Pons (tissue), 1 donor: ENCODE data around the gene CDK5R2.
"Not testable (repeated sequence)": the region's sequence is repeated elsewhere in the genome, so short reads cannot be mapped to it uniquely, and the experiment has no call there.

ENCODE experiments used
- DNase-seq: peaks from one replicate; pipeline ENCODE4 v3.0.0-alpha.2; 2016; ENCODE audit warnings: low spot score

CDK5R2 gene

DNA sequence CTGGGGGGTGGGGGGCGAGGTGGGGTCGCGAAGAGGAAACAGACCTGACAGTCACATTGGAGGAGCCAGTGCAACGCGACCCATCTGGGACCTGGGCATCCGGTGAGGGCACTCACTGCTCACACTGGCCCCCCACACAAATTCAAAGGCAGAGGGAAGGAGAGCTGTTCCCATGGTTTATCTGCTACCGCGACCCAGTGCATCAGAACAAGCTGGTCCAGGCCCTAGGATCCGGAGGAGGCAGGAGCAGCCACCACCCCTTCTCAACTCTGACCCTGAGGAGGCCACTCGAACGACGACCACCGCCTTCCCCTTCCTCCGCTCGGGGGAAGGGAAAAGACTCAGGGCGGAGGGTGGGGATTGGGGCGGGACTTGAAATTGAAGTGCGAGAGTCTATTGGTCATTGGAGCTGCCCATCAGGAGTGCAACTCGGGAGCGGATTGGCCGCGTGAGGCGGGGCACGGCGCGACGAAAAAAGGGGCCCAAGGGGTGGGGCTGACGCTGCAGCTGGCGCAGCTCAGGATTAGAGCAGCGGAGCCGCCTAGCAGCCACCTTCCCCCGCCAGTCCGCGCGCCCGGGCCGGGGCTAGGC is at the start of gene CDK5R2:
Gene CDK5R2, plus strand, starts transcription at position 526 of the 591 bp plus-strand sequence. CDS start 155 bp downstream, outside the sequence.
- peak; percentile 57 for DNase-seq

DNA sequence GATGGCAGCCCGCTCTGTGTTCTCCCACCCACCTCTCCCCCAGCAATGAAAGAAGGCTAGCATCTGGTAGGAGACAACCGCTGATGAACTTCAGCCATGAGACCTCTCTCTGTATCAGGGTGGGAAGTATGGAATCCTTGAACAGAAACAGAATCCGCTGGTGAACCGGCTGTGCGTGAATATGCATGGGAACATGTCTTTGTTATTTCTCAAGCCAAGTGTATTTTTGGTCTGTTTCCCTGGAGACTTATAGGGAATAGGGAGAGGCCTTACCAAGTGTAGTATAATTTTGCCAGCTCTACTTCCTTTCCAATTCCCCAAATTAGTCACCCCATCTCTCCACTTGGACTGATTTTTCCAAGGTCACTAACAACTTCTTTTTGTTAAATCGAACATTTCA is 48.7 kb upstream of the CDK5R2 start:
- no peak for DNase-seq

DNA sequence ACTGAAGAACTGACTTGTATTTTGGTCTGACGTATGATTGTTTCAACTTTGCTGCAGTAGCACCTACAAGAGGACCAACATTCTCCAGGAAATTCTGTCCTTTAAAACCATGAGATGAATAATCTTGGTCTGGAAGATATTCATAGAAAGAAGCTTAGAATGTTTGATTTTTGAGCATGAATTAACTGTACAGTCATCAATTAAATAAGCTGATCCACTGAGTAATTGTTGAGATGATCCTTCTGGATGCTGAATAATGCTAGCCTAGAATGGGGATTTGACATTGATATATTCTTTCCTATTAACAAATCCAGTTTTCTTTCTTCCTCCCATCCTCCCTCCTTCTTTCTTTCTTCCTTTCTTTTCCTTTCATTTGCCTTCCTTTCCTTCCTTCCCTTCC is 39.0 kb upstream of the CDK5R2 start:
- no peak for DNase-seq

DNA sequence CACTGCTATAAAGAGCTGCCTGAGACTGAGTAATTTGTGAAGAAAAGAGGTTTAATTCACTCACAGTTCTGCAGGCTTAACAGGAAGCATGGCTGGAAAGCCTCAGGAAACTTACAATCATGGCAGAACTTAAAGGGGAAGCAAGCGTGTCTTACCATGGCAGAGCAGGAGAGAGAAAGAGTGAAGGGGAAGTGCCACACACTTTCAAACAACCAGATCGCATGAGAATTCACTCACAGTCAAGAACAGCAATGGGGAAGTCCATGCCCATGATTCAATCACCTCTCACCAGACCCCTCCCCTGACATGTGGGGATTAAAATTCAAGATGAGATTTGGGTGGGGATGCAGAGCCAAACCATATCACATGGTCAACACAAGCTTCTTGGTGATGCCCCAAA is 34.7 kb upstream of the CDK5R2 start:
- no peak for DNase-seq

DNA sequence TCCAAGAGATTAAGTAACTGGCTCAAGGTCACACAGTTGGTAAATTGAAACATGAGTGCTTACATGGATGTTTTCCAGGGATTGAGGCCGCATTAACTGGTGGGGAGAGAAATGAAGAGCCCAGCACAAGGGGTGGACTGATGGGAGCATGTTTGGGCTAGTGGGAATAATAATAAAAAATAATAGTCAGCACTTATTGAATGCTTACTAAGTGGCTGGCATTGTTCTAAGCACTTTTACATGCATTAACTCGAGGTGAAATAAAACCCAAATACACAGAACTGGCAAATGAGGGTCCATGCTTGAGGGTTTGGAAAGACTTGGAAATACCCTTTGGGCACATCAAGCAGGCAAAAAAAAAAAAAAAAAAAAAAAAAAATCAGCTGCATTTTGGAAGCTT is 34.0 kb upstream of the CDK5R2 start:
- DNase-seq: no peak

DNA sequence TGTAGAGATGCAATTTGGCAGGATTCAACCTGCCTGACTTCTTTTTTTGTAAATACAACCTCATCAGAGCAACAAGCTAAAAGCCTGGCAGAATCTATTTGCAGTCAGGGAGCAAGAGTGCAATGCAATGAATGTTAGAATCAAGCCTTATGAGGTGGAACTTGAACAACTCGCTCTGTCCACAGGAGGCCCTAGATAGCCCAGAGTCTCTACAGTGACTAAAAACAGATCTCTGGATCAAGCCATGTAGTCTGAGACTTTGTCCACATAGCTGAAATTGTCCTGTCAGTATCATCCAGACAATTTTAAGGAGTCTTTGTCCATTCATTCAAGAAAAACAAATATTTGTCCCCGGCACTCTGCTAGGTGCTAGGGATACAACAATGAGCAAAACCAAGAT is 32.0 kb upstream of the CDK5R2 start:
- DNase-seq: no peak

DNA sequence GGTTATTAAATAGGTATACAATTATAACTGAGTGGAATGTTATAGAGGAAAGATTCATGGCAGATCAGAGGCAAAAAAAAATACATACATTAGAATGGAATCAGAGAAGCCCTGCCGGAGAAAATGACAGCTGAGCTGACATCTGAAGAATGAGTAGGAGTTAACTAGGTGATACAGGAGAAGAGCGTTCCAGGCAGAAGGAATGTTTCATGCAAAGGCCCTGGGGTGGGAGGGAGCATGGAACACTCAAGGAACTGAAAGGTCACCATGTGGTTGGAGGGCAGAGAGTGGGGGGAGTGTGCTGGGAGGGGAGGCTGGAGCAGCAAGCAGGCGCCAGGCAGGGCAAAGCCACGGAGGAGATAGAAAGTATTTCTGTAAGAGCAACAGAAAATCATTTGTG is 31.6 kb upstream of the CDK5R2 start:
- no peak for DNase-seq

DNA sequence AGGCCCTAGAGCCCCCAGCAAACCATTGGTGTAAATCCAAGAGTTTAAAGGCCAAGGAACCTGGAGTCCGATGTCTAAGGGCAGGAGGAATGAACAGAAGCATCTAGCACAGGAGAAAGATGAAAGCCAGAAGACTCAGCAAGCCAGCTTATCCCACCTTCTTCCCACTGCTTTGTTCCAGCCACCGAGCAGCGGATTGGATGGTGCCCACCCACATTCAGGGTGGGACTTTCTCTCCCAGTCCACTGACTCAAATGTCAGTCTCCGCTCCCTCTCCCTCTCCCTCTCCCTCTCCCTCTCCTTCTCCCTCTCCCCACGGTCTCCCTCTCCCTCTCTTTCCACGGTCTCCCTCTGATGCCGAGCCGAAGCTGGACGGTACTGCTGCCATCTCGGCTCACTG is 29.0 kb upstream of the CDK5R2 start:
- DNase-seq: not testable (repeated sequence)

DNA sequence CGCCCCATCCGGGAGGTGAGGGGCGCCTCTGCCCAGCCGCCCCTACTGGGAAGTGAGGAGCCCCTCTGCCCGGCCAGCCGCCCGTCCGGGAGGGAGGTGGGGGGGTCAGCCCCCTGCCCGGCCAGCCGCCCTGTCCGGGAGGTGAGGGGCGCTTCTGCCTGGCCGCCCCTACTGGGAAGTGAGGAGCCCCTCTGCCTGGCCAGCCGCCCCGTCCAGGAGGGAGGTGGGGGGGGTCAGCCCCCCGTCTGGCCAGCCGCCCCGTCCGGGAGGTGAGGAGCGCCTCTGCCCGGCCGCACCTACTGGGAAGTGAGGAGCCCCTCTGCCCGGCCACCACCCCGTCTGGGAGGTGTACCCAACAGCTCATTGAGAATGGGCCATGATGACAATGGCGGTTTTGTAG is 27.7 kb upstream of the CDK5R2 start:
- DNase-seq: not testable (repeated sequence)

DNA sequence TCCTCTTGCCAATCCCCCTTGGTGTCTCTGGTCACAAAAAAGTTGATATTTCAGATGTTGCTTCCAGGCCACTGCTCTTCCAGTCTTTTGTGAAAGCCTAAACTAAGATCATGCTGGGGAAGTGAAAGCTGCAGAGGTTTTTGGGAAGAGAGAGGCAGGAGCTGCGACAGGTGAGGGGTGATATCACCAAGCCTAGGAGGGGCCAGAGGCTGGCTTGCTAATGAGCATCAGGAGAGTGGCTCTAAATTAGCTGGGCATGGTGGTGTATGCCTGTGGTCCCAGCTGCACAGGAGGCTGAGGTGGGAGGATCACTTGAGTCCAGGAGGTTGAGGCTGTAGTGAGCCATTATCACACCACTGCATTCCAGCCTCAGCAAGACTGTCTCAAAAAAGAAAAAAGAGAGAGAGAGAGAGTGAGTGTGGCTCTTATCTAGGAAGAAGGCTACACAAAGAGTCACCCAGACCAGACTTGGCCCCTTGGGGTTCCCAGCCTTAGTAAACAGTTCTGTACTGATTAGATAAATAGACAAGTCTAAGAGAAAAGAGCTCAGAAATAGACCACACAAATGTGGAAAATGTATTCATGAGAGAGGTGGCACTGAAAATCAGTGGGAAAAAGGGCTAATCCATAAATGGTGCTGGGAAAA is 14.6 kb upstream of the CDK5R2 start:
- no peak for DNase-seq

DNA sequence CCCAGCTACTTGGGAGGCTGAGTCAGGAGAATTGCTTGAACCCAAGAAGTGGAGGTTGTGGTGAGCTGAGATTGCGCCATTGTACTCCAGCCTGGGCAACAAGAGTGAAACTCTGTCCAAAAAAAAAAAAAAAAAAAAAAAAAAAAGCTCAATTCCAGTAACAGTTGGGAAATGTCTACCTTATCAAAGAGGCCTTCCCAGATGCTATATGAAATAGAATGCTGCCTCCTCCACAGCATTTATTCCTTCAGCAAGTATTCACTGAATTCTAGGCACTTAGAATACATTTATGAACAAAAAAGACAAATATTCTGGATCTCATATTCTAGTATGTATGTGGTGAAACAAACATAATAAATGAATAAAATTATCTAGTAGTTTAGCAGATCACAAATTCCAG is 12.8 kb upstream of the CDK5R2 start:
- no peak for DNase-seq

DNA sequence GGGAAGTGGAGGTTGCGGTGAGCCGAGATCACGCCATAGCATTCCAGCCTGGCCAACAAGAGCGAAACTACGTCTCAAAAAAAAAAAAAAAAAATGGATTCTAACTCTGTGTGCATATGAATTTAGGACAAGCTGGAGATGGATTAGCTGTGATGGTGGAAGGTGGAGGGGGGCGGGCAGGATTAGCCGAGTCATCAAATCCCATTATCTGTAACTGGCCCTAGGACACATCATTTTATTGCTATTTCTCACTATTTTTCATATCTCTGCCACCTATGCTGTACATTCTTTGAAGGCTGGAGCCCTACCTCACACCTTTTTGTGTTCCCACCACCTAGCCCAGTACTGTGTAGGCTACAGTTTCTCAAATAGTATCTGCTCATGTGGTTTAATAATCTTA is 7.3 kb upstream of the CDK5R2 start:
- DNase-seq: no peak

DNA sequence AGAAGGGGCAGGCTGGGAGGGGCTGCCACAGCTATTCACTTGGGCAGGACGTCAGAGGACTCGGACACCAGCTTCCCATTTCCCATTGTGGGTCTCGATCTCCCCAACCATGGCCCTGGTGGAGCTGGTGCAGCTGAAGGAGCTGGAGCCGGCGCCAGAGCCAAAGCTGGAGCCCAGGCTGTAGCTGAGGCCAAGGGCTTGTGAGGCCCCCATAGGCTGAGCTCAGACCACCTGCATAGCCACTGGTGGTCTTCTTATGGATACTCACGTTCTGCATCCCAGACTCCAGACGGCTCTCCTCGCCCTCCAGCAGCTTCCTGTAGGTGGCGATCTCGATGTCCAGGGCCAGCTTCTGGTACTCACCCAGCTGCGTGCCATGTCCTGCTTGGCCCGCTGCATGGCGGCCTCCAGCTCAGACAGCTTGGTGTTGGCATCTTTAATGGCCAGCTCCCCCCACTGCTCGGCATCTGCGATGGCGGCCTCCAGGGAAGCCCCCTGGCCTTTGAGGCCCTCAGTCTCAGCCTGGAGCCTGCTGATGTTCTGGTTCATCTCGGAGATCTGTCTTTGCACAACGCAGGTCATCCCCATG is 6.0 kb upstream of the CDK5R2 start:
- no peak for DNase-seq

DNA sequence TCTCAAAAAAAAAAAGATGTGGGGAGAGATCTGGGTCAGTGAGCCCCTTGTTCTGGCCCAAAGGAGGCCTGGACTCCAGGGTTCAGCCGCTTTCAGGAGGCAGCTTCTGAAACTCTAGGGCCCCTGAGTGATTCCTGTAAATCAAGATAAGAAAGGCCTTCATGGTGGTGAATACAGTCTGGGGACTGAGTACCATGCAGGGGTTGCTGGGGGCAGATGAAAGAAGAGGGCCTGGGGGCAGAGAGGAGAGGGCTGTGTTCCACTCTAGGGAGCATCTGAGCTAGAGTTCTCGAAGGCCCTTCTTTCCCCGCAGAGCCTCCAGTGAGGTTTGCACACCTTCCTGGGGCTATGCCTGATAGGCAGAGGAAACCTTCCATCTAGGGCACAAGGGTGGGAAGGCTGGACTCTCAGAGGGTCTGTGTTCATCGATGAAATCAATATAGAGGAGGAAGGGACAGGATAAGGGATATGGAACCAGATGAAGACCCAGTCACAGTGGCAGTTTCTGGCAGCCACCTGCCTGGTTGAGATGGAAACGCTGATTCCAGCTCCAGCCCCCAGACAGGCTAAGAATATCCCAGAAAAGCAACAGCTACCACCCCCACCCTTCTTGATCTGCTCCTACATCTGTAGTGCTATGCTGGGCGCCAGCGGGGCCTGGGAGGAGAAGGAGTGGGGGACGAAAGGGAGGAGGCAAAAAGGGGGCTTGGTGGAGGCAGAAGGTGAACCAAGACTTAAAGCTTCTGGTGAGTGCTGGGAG is 4.7 kb upstream of the CDK5R2 start:
- no peak for DNase-seq

DNA sequence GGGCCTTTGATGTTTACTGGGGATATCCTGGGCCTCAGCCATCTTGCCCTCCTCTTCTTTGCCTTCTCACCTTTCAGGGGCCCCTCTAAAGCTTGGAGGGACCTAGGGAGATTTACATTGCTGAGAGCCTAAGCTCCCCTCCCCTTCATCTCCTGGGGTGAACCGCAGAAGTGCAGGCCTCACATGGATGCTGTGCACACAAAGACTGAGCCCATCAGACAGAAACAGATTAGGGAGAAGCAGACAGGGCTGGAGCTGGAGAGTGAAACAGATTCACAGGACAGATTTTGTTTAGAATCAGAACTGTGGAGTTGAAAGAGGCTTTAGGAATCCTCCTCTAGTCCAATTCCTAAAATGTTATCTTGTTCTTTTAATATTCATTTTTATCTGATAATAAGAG is 3.4 kb upstream of the CDK5R2 start:
- DNase-seq: no peak

DNA sequence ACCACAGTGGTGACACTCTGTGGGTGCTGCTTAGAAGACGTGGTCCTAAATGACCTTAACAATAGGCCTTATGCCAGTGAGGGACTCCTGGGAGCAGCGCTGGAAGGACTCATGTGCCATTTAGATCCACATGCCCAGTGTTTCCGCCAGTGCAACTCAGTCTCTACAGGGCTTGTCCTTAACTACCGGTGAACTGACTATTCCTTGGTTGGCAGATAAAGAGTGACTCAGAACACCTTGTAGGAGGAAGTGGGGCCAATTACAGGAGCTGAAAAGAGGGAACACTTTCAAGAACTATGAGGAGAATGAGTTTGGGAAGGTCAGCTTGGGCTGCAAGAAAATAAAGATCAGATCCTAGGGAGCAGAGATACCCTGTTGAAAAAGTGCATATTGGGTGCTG is 1.8 kb upstream of the CDK5R2 start:
- no peak for DNase-seq

DNA sequence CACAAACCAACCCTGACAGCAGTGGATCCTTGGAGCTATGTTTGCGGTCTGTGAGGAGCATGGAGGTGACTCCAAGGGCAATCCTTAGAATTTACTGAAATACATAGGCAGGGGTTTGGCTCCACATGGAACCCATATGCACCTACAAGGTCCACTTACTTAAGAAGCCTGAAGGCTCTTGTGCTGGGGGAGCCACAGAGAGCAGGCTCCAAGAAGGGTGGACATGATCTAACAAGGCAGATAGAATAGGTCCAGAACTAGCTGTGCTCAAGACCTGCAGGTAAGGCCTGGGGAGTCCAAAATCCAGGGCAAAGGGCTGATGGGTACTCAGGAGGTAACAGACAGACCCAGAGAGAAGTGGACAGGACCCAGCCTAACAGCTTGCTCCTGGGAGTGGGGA is 1.2 kb upstream of the CDK5R2 start:
- no peak for DNase-seq

DNA sequence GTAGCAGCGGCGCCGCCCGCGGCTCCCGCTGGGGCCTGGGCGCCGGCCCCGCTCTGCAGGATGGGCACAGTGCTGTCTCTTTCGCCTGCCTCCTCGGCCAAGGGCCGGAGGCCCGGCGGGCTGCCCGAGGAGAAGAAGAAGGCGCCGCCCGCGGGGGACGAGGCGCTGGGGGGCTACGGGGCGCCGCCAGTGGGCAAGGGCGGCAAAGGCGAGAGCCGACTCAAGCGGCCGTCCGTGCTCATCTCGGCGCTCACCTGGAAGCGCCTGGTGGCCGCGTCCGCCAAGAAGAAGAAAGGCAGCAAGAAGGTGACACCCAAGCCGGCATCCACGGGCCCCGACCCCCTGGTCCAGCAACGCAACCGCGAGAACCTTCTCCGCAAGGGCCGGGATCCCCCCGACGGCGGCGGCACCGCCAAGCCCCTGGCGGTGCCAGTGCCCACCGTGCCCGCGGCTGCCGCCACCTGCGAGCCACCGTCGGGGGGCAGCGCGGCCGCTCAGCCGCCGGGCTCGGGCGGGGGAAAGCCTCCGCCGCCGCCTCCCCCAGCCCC is 369 bp downstream of the CDK5R2 start:
- DNase-seq: no peak

DNA sequence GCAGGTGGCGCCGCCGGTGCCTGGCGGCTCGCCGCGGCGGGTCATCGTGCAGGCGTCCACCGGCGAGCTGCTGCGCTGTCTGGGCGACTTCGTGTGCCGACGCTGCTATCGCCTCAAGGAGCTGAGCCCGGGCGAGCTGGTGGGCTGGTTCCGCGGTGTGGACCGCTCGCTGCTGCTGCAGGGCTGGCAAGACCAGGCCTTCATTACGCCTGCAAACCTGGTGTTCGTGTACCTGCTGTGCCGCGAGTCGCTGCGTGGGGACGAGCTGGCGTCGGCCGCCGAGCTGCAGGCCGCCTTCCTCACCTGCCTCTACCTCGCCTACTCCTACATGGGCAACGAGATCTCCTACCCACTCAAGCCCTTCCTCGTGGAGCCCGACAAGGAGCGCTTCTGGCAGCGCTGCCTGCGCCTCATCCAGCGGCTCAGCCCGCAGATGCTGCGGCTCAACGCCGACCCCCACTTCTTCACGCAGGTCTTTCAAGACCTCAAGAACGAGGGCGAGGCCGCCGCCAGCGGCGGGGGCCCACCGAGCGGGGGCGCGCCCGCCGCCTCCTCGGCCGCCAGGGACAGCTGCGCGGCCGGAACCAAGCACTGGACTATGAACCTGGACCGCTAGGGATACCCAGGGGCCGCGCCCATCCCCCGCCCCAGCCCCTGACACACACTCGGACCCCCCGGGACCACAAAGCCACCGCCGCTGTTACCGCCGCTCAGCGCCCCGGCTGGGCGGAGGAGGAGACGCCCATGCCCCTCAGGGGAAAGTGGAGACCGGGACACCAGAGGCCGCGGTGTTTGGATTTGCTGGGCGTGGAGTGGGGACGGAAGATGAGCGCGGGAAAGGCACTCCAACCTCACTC is 1.1 kb downstream of the CDK5R2 start:
- DNase-seq: no peak

DNA sequence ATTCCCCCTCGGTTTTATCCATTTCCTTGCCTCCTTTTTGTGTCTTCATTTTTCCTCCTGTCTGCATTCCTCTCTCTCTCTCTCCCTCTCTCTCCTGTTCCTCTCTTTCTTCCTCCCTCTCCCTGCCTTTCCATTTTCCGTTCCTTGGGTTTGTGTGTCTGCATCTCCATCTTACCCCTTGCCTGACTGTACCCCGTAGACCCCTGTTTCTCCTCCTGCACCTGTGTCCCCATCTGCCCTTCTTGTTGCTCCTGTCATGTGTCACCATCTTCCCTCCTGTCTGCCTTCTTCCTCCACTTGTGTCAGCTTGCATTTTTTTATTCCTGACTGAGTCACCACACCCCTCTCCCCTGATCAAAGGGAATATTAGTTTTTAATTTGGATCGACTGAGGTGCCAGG is 1.8 kb downstream of the CDK5R2 start:
- no peak for DNase-seq

DNA sequence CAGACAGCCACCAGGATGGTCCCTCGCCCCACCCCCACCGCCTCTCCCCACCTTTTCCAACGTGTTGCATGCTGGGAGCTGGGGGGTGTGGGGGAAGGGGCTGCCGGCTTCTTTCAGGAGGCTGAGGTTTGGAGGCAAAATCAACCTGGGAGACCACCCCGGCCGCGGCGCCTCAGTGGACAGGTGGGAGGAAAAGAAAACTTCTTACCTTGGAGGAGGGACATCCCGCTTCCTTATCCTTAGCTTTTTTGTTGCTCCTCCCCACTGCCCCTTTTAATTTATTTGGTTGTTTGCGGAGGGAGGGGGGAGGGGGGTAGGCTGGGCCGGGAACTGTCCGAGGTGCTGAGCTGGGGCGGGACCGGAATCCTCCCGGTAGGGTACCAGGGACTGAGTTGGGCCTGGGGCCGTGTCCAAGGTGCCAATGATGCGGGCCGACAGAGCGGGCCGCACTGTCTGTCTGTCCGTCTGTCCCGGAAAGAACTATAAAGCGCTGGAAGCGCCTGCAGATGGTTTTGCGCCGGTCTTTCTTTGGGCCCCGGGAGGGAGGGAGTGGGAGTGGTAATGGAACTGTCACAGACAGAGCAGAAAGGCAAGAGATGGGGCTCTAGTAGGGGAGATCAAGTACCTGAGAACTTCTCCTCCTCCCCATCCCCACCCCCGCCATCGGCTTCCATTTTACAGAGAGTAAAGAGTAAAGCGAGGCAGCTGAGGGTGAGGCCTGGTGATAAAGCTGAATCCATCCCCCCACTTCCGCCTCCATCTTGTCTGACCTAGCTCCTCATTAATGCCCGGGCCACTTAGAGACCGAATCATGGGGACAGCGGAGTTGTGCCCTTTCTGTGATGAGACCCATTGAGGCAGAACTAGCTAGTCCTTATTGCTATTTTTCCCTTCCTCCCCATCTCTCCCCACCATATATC is 2.4 kb downstream of the CDK5R2 start:
- DNase-seq: no peak
